Kidney epithelial cell (primary cell): Measurements from ENCODE around the gene DNHD1. TPM values are rescaled to one million over a fixed set of nuclear protein-coding genes. Genes with fewer than 3 reads are reported as not detected.
"Not testable (repeated sequence)": the region's sequence is repeated elsewhere in the genome, so short reads cannot be mapped to it uniquely, and the experiment has no call there.

Source experiments
- DNase-seq: peaks from one replicate; pipeline ENCODE4 v3.0.0-alpha.2; 2010; ENCODE audit warnings: low read depth
- H3K27me3 ChIP-seq: 2 replicates; pipeline ENCODE4 v1.6.0; 2011; ENCODE audit warnings: low read length; ENCODE audit not compliant: control insufficient read depth, insufficient read depth
- H3K36me3 ChIP-seq: 2 replicates; pipeline ENCODE4 v1.5.1; 2011; ENCODE audit warnings: low read length; ENCODE audit not compliant: control insufficient read depth, insufficient read depth
- H3K4me3 ChIP-seq: 2 replicates; pipeline ENCODE4 v1.5.1; 2011; ENCODE audit warnings: low read depth, mild to moderate bottlenecking, control low read depth, low read length
- total RNA-seq: library from RNA; depleted of rRNA; stranded (reverse); fragments of >200 nt; gene quantifications from 2 replicates; pipeline ENCODE4 v1.2.3, GENCODE V29; 2015
- TF ChIP-seq, protein P1 (sequence below): IDR thresholded peaks from 2 replicates; pipeline ENCODE4 v1.5.1; 2011; ENCODE audit warnings: mild to moderate bottlenecking, moderate library complexity, low read length, control low read depth, inconsistent platforms; ENCODE audit not compliant: insufficient read depth, poor library complexity, severe bottlenecking

Gene DNHD1
- total RNA-seq, 1 donor from 2014 or later: 2.9 TPM

DNA sequence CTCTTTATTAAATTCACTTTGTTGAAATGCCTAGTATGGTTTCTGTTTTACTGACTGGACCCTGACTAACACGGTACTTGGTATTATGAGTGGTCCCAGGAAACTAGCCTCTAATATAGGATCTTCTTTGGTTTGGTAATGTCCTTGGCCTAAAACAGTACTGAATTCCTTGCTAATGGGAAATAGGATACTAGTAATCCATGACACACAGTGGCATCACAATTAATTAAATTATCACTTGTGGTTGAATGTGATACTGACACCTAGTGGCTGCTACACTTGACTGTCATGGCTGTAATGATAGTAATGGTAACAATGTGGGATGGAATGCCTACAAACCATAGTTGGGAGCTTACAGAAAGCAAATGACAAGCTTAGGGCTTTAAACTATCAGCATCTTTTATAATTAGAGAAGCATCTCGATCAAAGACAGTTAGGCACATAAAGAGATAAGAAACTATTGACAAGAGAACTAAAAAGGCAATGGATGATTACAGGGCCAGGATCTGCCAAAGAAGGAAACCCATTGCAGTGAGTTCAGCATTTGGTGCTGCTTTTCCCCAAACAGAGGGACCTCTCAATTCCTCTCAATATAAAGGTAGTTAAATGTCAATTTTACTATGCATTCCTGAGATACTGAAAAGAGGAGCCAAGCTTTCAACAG is 8.6 kb downstream of the DNHD1 start:
- TF ChIP-seq, protein P1, sequence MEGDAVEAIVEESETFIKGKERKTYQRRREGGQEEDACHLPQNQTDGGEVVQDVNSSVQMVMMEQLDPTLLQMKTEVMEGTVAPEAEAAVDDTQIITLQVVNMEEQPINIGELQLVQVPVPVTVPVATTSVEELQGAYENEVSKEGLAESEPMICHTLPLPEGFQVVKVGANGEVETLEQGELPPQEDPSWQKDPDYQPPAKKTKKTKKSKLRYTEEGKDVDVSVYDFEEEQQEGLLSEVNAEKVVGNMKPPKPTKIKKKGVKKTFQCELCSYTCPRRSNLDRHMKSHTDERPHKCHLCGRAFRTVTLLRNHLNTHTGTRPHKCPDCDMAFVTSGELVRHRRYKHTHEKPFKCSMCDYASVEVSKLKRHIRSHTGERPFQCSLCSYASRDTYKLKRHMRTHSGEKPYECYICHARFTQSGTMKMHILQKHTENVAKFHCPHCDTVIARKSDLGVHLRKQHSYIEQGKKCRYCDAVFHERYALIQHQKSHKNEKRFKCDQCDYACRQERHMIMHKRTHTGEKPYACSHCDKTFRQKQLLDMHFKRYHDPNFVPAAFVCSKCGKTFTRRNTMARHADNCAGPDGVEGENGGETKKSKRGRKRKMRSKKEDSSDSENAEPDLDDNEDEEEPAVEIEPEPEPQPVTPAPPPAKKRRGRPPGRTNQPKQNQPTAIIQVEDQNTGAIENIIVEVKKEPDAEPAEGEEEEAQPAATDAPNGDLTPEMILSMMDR: peak; percentile 73
- no peaks in the 10 kb centered on the region for H3K27me3 ChIP-seq
- DNase-seq: peak; percentile 41

GRCh38 chr11:6516865-6517264 is 19.8 kb downstream of the DNHD1 start:
- Histone ChIP-seq H3K4me3 (no peak overlapping the region), H3K36me3 (no peaks in the 10 kb centered on the region), H3K27me3 (no peaks in the 10 kb centered on the region)
- no peak for DNase-seq
- TF ChIP-seq, protein P1: no peak

More for the DNA sequence above, 8.6 kb downstream of the DNHD1 start:
- Histone ChIP-seq H3K36me3 (no peaks in the 10 kb centered on the region), H3K4me3 (no peak overlapping the region)

DNA sequence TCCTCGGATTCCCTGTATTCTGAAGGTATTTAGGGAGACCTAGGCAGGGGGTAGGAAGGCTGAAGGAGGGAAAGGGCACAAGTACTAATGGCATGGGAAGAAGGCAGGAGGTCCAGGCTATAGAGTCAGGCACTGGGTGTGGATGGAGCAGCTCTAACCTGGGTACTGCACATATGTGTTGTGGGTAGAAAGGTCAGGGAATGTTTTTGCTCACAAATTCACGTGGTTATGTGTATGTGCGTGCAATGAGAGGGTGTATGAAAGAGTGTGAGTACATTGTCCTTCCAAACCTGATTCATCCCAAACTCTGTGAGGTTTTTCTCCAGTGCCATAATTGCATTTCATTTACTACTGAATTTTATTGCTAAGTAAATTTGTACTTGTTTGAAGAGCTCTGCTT is 23.2 kb downstream of the DNHD1 start:
- Histone ChIP-seq H3K27me3 (no peaks in the 10 kb centered on the region), H3K4me3 (no peak overlapping the region), H3K36me3 (no peaks in the 10 kb centered on the region)
- no peak for DNase-seq
- TF ChIP-seq, protein P1: no peak

- not testable (repeated sequence) for DNase-seq, H3K27me3 ChIP-seq, H3K36me3 ChIP-seq, H3K4me3 ChIP-seq
These were observed 24.9 kb downstream of the DNHD1 start for GRCh38 chr11:6521946-6522345.

DNA sequence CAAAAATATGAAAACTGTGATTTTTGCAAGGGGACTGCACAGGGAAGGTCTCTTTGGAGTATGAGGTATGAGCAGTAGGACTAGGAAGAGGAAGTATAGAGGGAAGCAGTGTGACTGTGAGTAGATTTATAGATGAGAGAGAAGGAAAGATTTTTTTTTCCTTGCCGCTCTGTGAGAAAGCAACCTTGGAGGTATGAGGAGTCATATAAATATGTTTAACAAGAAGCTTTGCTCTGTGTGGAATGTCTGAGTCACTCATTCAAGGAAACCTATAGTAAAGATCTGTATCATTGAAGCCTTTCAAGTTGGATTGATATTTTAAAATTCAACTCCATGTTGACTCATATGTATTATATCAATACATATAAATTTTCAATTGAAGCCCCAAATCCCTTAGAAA is 26.2 kb downstream of the DNHD1 start:
- no peaks in the 10 kb centered on the region for H3K27me3 ChIP-seq
- peak; percentile 38 for DNase-seq
- H3K4me3 ChIP-seq: no peak overlapping the region
- H3K36me3 ChIP-seq: no peaks in the 10 kb centered on the region
- TF ChIP-seq, protein P1: no peak

GRCh38 chr11:6526411-6527135 is 29.5 kb downstream of the DNHD1 start:
- TF ChIP-seq, protein P1: no peak
- Histone ChIP-seq H3K4me3 (no peak overlapping the region), H3K36me3 (no peaks in the 10 kb centered on the region), H3K27me3 (no peaks in the 10 kb centered on the region)
- DNase-seq: no peak
